DMS53 treated with DMSO at 0.1 percent for 48 hours (cell line): ENCODE results near the gene SUPT20H.

Experiments
- DNase-seq: peaks from one replicate; lab custom pipeline; 2025; ENCODE audit not compliant: unreplicated experiment; lab: John Stamatoyannopoulos, UW

The SUPT20H gene

DNA sequence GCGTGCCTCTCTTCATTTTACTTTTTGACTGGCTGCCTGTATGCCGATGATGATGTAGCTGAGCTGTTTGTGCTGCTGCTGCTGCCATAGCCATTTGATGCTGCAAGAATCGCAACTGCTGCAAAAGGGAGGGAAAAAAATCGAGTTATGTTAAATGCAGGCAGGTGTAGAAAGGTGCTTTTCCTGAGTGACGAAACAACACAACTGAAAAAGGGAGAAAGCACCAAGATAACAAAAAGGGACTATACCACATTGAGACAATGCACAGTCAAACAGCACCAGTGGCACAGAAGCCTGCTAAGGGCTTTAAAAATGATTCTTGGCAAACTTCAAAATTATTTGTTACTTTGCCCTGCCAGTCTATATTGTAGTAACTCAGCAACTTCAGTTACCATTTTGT is 49.8 kb downstream of the SUPT20H start:
- DNase-seq, result no peak

DNA sequence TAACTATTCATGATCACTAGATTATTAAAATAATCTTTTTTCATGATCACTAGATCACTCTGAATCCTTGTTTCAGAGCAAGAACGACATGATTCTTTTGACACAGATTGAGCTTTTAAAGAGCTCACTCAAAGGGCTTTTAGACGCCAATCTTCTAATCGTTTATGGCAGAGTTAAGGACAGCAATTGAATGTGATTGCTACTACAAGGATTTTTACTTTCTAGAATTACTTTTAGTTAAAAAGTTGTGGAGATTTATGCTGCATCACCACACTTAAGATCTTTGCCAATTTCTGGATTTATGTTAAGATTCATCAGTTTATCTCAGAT is 57.6 kb downstream of the SUPT20H start:
- no peak for DNase-seq

DNA sequence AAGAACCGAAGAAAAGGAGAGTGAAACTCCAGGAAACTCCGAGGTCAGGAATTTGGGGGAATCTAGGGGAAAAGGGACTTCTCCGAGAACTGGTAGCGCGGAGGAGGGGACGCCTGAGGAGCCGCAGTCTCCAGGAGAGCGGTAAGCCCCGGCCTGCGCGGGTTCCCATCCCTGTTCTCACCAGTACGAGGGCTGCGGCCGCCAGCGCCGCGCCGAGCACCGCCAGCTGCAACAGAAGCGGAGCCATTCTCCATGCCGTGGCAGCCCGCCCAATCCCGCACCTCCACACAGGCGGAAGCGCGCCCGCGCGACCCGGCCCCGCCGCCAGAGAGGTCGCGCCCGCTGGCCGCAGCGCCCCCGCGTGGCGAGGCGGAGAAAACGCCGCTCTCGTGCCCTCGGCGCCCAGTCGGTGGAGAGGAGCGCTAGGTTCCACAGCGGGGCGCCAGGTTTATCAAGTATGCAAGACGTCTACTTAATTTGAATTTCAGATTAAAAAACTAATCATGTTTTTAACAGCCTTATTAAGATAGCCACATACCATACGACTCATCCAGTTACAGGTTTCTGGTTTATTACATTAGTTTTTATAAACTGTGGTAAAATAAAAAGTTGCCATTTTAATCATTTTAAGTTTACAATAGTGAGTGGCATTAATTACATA is 60.3 kb downstream of the SUPT20H start, which contains the start of gene ALG5:
Gene ALG5 (minus strand): TSS at position 287 of the 661 bp plus-strand sequence. CDS start 40 bp downstream, at position 247.
- DNase-seq, result peak; percentile 83

DNA sequence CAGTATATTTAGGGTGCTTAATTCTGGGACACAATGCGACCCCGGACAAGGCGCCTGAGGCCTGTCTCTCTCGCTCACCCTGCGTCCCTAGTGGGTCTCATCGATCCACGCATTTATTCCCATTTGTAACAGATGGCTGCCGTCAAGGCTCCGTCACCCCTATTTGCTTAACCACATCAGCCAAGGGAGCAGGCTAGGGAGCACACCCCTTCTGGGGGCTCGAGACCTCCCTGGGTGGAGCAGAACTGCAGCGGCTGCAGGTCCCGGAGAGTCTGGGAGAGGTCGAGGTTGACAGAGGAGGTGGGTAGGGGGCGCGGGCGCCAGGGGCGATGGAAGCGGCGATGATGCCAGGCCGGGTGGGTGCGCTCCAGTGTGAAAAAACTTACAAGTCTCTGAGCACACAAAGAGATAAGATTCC is 60.9 kb downstream of the SUPT20H start:
- no peak for DNase-seq

DNA sequence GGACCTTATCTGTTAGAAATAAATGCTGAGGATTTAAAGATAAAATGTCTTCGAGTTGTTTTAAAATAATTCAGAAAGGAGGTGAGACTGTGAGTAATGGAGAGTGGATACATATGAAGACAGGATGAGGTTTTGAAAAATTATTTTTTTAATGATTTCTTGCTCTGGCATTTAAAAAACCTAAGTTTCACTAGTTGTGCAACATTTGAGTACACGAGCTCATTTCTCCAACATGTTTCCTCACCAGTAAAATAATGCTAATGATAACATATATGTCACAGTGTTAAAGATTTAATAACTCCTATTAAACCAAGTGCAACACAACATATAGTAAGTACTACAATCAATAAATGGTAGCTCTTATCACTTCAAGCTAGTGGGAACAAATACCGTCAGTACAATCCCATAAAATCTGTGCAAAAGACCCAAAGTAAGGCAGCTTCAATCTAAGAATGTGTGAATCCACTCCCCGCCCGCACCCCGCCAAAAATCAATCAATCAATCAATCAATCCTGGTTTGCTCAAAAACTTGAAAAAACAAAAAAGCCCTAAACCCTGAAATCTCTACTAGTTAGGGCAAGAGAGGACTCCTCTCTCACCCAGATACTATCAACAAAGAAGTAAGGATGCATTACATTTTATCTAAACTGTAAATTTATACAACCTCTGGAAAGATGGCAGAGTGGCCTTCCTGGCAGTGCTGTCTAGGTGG is 61.6 kb downstream of the SUPT20H start:
- no peak for DNase-seq

DNA sequence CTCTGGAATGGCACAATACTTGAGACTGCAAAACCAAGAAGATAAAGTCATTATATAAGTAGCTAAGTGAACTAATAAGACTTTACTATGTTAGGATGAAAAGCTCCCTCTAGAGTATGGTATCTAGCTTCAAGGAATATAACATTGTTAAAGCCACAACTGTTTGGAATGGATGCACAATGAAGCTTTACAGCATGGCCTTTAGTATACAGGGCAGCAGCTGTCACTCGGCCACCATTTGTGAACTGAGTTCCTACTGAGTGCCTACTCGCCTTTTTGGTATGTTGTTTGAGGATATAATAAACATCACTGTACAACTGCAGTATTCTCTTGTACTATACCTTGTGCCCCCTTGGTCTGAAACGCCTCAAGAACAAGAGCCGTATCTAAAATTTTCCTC is 67.1 kb downstream of the SUPT20H start:
- DNase-seq, result no peak

DNA sequence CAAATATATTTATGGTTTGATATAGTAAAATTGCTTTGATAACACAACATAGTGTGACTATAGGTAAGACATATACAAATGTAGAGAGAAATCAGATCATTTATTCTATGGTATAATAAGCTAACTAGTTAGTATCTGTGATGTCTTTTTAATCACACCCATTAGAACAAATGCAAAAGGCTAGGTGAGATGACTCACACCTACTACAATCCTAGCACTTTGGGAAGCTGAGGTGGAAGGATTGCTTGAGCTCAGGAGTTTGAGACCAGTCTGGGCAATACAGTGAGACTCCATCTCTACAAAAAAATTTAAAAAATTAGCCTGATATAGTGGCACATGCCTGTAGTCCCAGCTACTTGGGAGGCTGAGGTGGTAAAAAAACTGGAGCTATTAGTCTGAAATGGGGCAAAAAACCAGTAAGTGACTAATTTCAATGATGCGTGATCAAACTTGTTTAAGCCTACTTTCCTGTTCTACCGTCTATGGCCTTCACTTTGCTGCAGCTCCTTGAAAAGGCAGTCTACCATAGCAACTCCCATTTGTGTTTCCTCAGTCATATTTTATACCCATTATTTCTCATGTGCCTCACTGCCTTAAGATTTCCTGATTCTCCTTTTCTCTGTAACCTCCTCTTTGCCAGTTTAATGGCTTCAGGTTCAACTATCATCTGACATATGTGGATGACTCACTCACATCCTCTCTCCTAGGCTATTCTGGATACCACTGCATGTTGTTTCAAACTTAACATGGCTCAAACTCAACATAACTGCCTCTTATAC is 72.8 kb downstream of the SUPT20H start:
- DNase-seq, result peak; percentile 19

DNA sequence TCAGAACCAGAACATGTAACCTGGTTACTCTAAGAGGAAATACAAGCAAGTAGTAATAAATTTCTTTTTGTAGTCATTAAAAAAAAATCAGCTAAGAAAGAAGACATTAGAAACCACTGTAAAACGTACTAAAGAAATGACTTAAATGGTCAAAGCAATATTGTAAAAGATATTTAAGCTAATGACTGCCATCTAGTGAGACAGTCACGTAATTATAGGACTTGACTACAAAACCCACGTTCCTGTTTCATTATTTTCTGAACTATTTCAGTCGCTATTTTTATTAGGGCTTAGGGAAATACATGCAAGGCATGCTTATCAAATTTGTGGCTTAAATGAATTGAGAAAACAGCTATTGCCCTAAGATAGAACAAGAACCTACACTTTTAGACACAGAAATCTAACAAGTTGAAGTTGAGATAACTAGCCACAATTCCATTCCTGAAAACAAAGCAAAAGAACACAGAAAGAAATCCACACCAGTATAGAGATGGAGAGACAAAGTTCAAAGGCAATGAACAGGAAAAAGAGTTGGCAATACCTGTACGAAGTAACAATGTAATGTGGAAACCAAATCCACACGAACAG is 78.2 kb downstream of the SUPT20H start:
- peak; percentile 41 for DNase-seq

DNA sequence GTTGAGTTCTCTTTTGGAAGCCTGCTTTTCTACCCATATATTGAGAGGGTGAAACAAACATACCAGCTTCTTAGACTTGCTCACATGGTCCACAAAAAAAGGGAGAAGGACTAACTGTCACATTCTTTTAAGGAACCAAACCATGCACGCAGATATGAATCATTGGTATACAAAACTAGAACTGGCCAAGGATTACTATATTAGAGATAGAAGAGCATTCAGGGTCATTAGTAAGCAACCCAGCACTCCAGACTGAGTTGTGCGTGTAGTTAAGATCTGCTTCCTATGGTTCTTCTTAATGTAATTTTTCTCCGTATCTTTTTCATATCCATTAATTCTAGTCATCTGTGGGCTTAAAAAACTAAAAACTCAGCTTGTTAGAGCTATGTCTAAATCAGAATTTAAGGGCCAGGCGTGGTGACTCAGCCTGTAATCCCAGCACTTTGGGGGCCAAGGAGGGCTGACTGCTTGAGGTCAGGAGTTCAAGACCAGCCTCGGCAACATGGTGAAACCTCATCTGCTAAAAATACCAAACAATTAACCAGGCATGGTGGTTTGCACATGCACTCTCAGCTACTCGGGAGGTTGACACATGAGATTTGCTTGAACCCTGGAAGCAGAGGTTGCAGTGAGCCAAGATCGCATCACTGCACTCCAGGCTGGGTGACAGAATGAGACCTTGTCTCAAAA is 80.0 kb downstream of the SUPT20H start:
- no peak for DNase-seq

DNA sequence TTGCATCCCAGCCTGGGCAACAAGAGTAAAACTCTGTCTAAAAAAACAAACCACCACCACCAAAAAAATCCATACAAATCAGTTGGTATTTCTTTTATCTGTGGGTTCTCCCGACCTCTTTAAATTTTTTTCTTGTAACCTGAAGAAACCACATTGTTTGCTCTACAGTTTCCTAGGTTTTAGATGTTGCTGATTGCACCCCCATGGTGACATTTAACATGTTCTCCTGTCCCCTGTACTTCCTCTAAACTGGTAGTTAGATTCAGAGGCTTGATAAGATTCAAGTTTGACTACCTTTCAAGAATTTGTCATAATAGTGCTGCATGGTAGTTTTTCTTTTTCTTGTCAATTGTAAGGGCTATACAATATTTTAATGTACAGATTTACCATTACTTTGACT is 84.3 kb downstream of the SUPT20H start:
- no peak for DNase-seq

DNA sequence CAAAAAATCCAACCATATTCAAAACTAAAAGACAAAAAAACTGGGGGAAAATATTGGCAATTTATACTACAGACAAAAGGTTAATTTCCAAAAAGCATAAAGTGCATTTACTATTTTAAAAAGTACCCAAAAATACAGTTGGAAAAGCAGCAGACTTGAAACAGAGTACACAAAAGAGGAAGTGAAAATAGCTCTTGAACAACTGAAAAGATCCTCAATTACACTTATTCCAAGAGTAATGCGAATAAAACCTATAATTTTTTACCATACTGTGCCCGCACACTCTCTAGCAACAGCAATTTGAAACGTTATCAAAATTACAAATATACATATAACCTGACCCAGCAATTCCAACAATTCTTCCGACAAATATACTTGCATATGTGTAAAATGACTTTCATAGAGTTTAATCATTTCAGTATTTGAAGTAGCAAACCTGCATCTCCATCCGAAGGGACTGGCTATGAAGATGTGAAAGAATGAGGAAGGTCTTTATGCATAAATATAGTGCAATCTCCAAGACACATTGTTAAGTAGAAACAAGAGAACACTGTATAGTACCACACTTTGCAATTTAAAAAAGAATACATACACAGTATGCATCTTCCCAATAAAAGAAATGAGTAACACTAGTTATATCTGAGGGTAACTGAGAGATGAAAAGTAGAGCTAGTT is 85.7 kb downstream of the SUPT20H start:
- no peak for DNase-seq

DNA sequence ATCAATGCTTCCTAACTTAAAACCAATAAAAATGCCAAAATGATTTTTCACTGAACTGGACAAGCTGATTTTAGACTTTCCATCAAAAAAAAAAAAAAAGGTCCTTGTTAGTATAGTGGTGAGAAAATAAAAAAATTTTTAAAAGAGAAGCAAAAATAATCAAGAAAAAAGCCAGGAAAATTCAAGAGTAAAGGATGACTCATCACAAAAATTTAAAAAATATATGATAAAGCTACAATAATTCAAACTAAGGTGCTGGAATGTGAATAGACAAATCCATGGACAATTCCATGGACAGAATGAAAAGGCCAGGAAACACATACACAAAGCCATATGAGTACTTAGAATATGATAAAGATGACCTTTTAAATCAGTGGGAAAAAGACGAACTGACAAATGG is 86.5 kb downstream of the SUPT20H start:
- DNase-seq, result no peak

DNA sequence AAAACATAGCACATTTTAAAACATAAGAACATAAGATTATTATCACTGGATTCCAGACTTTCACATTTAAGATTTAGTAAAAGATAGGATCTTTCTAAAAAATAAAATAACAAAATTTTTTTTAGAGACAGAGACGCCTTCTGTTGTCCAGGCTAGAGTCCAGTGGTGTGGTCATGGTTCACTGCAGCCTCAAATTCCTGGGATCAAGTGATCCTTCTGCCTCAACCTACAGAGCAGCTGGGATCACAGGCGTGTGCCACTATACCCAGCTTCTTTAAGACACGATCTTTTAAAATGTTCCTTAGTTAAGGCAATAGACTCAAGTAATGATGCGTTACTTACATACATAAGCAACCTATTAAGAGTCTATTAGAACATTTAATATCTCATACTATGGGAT is 93.1 kb downstream of the SUPT20H start:
- DNase-seq, result no peak

DNA sequence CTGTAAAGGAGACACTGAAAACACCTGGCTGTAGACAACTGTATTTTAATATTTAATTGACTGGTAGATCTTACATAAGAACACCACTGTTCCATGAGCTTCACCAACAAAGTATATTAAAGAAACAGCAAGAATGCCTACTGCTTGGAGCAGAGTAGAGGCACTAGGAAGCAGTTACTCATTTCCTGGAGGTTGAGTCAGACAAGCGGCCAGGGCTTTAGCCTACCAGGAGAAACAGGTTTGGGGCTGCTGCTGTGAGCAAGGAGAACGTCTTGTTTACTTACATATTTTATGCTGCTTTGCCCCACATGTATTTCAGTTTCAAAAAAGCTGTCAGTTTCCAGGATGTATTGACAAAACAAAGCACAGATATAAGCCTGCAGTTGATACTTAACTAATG is 93.7 kb downstream of the SUPT20H start:
- no peak for DNase-seq

DNA sequence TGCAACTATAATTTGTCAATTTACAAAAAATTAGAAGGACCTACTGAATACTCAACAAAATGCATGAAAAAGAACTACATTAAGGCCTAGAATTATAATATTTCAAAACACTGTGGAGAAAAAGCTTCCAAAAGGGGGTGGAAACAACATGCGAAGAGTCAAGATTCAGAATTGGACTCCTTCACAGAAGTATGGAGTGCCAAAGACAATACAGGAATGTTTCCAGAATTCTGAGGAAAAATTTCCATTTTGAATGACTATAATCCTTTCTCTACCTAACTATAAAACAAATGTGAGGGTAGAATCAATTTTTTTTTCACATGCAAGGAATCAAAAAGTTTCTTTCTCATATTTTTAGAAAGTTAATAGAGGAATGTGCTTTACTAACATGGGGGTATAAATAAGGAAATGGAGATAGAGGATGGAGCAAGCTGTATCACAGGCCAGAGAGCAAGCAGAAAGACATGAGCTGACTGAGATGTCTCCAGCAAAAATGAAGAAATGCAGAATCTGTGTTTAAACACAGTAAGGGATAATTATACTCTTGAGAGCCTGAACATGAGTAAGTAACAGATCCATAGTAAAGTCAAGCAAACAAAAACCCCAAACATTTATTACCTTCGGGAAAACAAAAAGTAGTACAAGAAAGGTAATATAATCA is 99.9 kb downstream of the SUPT20H start:
- DNase-seq, result no peak
